GM19324 (cell line): Measurements from ENCODE around the gene ABCA1.

Experiments
- ATAC-seq: cut with Tn5 transposase; IDR thresholded peaks from one replicate; pipeline ENCODE4 v1.9.1; 2021; ENCODE audit warnings: mild to moderate bottlenecking, moderate library complexity; ENCODE audit not compliant: unreplicated experiment, low FRiP score

ABCA1 gene

GRCh38 chr9:104850786-104851545, 77.0 kb downstream of the ABCA1 start:
- ATAC-seq = no peak

- ATAC-seq = no peak
Observed at GRCh38 chr9:104849023-104849422, 78.9 kb downstream of the ABCA1 start.

GRCh38 chr9:104844710-104845109, 83.2 kb downstream of the ABCA1 start:
- no peak for ATAC-seq

- no peak for ATAC-seq
Observed at GRCh38 chr9:104843644-104844240, 84.2 kb downstream of the ABCA1 start.

- ATAC-seq = no peak
Observed at GRCh38 chr9:104842698-104843097, 85.3 kb downstream of the ABCA1 start.

GRCh38 chr9:104841601-104842141, 86.3 kb downstream of the ABCA1 start:
- ATAC-seq = no peak

- ATAC-seq = no peak
Observed at GRCh38 chr9:104838958-104839357, 89.0 kb downstream of the ABCA1 start.

GRCh38 chr9:104836767-104837166, 91.2 kb downstream of the ABCA1 start:
- no peak for ATAC-seq

GRCh38 chr9:104836235-104836634, 91.7 kb downstream of the ABCA1 start:
- no peak for ATAC-seq

- no peak for ATAC-seq
Observed at GRCh38 chr9:104835161-104835560, 92.8 kb downstream of the ABCA1 start.

GRCh38 chr9:104833696-104834095, 94.3 kb downstream of the ABCA1 start:
- ATAC-seq = no peak

- no peak for ATAC-seq
Observed at GRCh38 chr9:104831681-104832080, 96.3 kb downstream of the ABCA1 start.

GRCh38 chr9:104826911-104827310, 101.0 kb downstream of the ABCA1 start:
- no peak for ATAC-seq

- ATAC-seq = no peak
Observed at GRCh38 chr9:104826079-104826775, 101.7 kb downstream of the ABCA1 start.

GRCh38 chr9:104820336-104820735, 107.6 kb downstream of the ABCA1 start:
- ATAC-seq = no peak

GRCh38 chr9:104819033-104819432, 108.9 kb downstream of the ABCA1 start:
- no peak for ATAC-seq

- ATAC-seq = no peak
Observed at GRCh38 chr9:104817437-104817836, 110.5 kb downstream of the ABCA1 start.

GRCh38 chr9:104815851-104816565, 111.9 kb downstream of the ABCA1 start:
- ATAC-seq = no peak

GRCh38 chr9:104810421-104811339, 117.3 kb downstream of the ABCA1 start:
- no peak for ATAC-seq
